Measurements from ENCODE around the gene HAX1.
A peak's percentile ranks its signal among the peaks of the same experiment; 100 is the strongest.
"Not testable (repeated sequence)": the region's sequence is repeated elsewhere in the genome, so short reads cannot be mapped to it uniquely, and the experiment has no call there.

HAX1 gene

GRCh38 chr1:154272217-154272998 is at the start of gene HAX1:
Gene HAX1, plus strand, starts transcription at chr1:154272629. Its CDS starts 95 bp downstream, at chr1:154272724.
- peak; percentile 98 for DNase-seq

- DNase-seq = no peak
Observed at GRCh38 chr1:154222918-154223317, 49.5 kb upstream of the HAX1 start.

- no peak for DNase-seq
Observed at GRCh38 chr1:154223621-154224020, 48.8 kb upstream of the HAX1 start.

GRCh38 chr1:154225370-154225769 is 47.1 kb upstream of the HAX1 start:
- DNase-seq = no peak

GRCh38 chr1:154231112-154231511 is 41.3 kb upstream of the HAX1 start:
- not testable (repeated sequence) for DNase-seq

- DNase-seq = not testable (repeated sequence)
Observed at GRCh38 chr1:154233127-154233526, 39.3 kb upstream of the HAX1 start.

- DNase-seq = no peak
Observed at GRCh38 chr1:154236855-154237254, 35.6 kb upstream of the HAX1 start.

GRCh38 chr1:154237435-154237834 is 35.0 kb upstream of the HAX1 start:
- no peak for DNase-seq

- DNase-seq = no peak
Observed at GRCh38 chr1:154237880-154238506, 34.4 kb upstream of the HAX1 start.

- DNase-seq = no peak
Observed at GRCh38 chr1:154239491-154239890, 32.9 kb upstream of the HAX1 start.

GRCh38 chr1:154240294-154240833 is 32.1 kb upstream of the HAX1 start:
- DNase-seq = no peak

- no peak for DNase-seq
Observed at GRCh38 chr1:154241703-154242351, 30.6 kb upstream of the HAX1 start.

- DNase-seq = no peak
Observed at GRCh38 chr1:154253671-154254070, 18.8 kb upstream of the HAX1 start.

GRCh38 chr1:154256686-154257085 is 15.7 kb upstream of the HAX1 start:
- no peak for DNase-seq

GRCh38 chr1:154258784-154259183 is 13.6 kb upstream of the HAX1 start:
- DNase-seq = no peak

GRCh38 chr1:154260127-154260526 is 12.3 kb upstream of the HAX1 start:
- DNase-seq = no peak

GRCh38 chr1:154263465-154264332 is 8.7 kb upstream of the HAX1 start:
- DNase-seq = no peak

- no peak for DNase-seq
Observed at GRCh38 chr1:154264454-154264853, 8.0 kb upstream of the HAX1 start.

GRCh38 chr1:154265586-154265985 is 6.8 kb upstream of the HAX1 start:
- no peak for DNase-seq

GRCh38 chr1:154270833-154271232 is 1.6 kb upstream of the HAX1 start:
- DNase-seq = no peak

- no peak for DNase-seq
Observed at GRCh38 chr1:154272999-154273563, 652 bp downstream of the HAX1 start.

- DNase-seq = peak; percentile 25
Observed at GRCh38 chr1:154276797-154277196, 4.4 kb downstream of the HAX1 start.

Data from stimulated activated CD4-positive, alpha-beta T cell treated with anti-CD3 and anti-CD28 coated beads, Interleukin-4, amount 100 ng/mL, for 24 hours (primary cell).